Gastroesophageal sphincter (tissue), 4 donors: ENCODE data around the gene ARPC5L. TPM values are rescaled to one million over a fixed set of nuclear protein-coding genes. Genes with fewer than 3 reads are reported as not detected.

Source experiments
- ATAC-seq: fragments of 150-250 bp; one replicate; pipeline ENCODE4 v1.9.1; 2016; ENCODE audit warnings: mild to moderate bottlenecking, moderate library complexity
- H3K27ac ChIP-seq, 4 donors: fragments of 200-600 bp; sonication (generic) in 3 of 4; 1 replicate in 3 of 4; 2 replicates in 1 of 4; pipeline ENCODE4 v1.5.1; 2016 to 2019
- H3K27me3 ChIP-seq: fragments of 200-600 bp; sonication (generic); one replicate; pipeline ENCODE4 v1.5.1; 2019
- H3K36me3 ChIP-seq, 2 donors: fragments of 200-600 bp; sonication (generic); one replicate each; pipeline ENCODE4 v1.5.1; 2019; ENCODE audit warnings: control low read depth in 1 of 2
- H3K4me1 ChIP-seq, 3 donors: fragments of 200-600 bp; sonication (generic); 1 replicate in 2 of 3; 2 replicates in 1 of 3; pipeline ENCODE4 v1.5.1; 2016 to 2019; ENCODE audit warnings: control low read depth in 2 of 3
- H3K4me3 ChIP-seq, 2 donors: fragments of 200-600 bp; sonication (generic); one replicate each; pipeline ENCODE4 v1.5.1; 2019; ENCODE audit warnings: mild to moderate bottlenecking in 1 of 2, moderate library complexity in 1 of 2
- H3K9me3 ChIP-seq, 3 donors: fragments of 200-600 bp; sonication (generic); one replicate each; pipeline ENCODE4 v1.5.1; 2017 to 2019; ENCODE audit warnings: control low read depth in 2 of 3
- CTCF ChIP-seq, 4 experiments: fragments of 200-600 bp in 2 of 4; fragments of 450-650 bp in 2 of 4; sonication (generic) in 1 of 4; IDR thresholded peaks; one replicate each; pipeline ENCODE4 v1.5.1; 2017 to 2019; ENCODE audit warnings: antibody characterized with exemption in 4 of 4, mild to moderate bottlenecking in 2 of 4, moderate library complexity in 2 of 4
- EP300 ChIP-seq: sonication (generic); formaldehyde crosslinking; IDR thresholded peaks from one replicate; pipeline ENCODE4 v1.6.1; 2017; ENCODE audit warnings: antibody characterized with exemption, mild to moderate bottlenecking
- POLR2A ChIP-seq, 2 donors: fragments of 450-650 bp; IDR thresholded peaks; one replicate each; pipeline ENCODE4 v1.6.1; 2017; ENCODE audit warnings: antibody characterized with exemption in 2 of 2, mild to moderate bottlenecking in 2 of 2, moderate library complexity in 1 of 2
- POLR2AphosphoS5 ChIP-seq: sonication (generic); formaldehyde crosslinking; IDR thresholded peaks from one replicate; pipeline ENCODE4 v1.6.1; 2017; ENCODE audit warnings: antibody characterized with exemption
- WGBS, 2 donors: methylation state at CpG; one replicate each; pipeline ENCODE4 v1.1.5; 2018; ENCODE audit warnings: low coverage in 1 of 2; 5-methylcytosine and 5-hydroxymethylcytosine counted together
- total RNA-seq, 4 donors: library from RNA; depleted of rRNA; stranded (reverse); fragments of >200 nt; gene quantifications; one replicate each; pipeline ENCODE4 v1.1.0, GENCODE V29; 2016

Gene ARPC5L
- total RNA-seq, 4 donors from 2014 or later: 19.9 to 27.6 (median 20.3) TPM

- H3K27me3 ChIP-seq: no peaks in the 10 kb centered on the region
- WGBS, 2 donors: 45 to 60% methylated on average over 1 to 4 of the region's 16 CpGs
- TF ChIP-seq CTCF (IDR thresholded peaks at IDR 0.05): peak in 2 of 4 experiments; percentile 16 to 40
- TF ChIP-seq POLR2A (IDR thresholded peaks at IDR 0.05): no peak
- peak; percentile 9 for TF ChIP-seq POLR2AphosphoS5
- no peak for TF ChIP-seq EP300
- H3K4me3 ChIP-seq: no peak overlapping the region
- no peak overlapping the region for H3K27ac ChIP-seq
- H3K36me3 ChIP-seq: peaks cover 0 to 48% of the 10 kb centered on the region in 2 donors
- no peaks in the 10 kb centered on the region for H3K9me3 ChIP-seq
- peaks cover 0 to 54% (median 17%) of the 10 kb centered on the region in 3 donors for H3K4me1 ChIP-seq
- no peak for ATAC-seq
Observed at GRCh38 chr9:124855944-124856765, 5.8 kb upstream of the ARPC5L start.

- Histone ChIP-seq H3K36me3 (peaks cover 0 to 48% of the 10 kb centered on the region in 2 donors), H3K4me1 (peaks cover 0 to 49% (median 14%) of the 10 kb centered on the region in 3 donors), H3K27me3 (no peaks in the 10 kb centered on the region), H3K4me3 (no peak overlapping the region), H3K27ac (no peak overlapping the region), H3K9me3 (no peaks in the 10 kb centered on the region)
- ATAC-seq: no peak
- no peak for TF ChIP-seq POLR2AphosphoS5
- TF ChIP-seq POLR2A (IDR thresholded peaks at IDR 0.05): no peak
- TF ChIP-seq EP300: no peak
- no peak for TF ChIP-seq CTCF (IDR thresholded peaks at IDR 0.05)
- WGBS, 2 donors: no CpG with 5 or more reads among the region's 24 CpGs
Observed at GRCh38 chr9:124857533-124858162, 4.3 kb upstream of the ARPC5L start.

GRCh38 chr9:124858330-124859046 lies 3.4 kb upstream of the ARPC5L start:
- Histone ChIP-seq H3K4me1 (peaks cover 0 to 45% (median 13%) of the 10 kb centered on the region in 3 donors), H3K36me3 (peaks cover 0 to 48% of the 10 kb centered on the region in 2 donors), H3K4me3 (no peak overlapping the region), H3K27me3 (no peaks in the 10 kb centered on the region), H3K9me3 (no peaks in the 10 kb centered on the region), H3K27ac (no peak overlapping the region)
- TF ChIP-seq EP300: no peak
- no peak for TF ChIP-seq CTCF (IDR thresholded peaks at IDR 0.05)
- TF ChIP-seq POLR2A (IDR thresholded peaks at IDR 0.05): no peak
- TF ChIP-seq POLR2AphosphoS5: no peak
- no peak for ATAC-seq
- WGBS, 2 donors: 60% methylated on average over 1 of the region's 9 CpGs; no CpG with 5 or more reads in 1 of the 2 donors

- Histone ChIP-seq H3K27ac (peak overlapping the region in 2 of 4 donors; percentile 91 to 92), H3K4me3 (no peak overlapping the region)
Observed at GRCh38 chr9:124859803-124860581, 1.9 kb upstream of the ARPC5L start.

More at GRCh38 chr9:124859803-124860581, 1.9 kb upstream of the ARPC5L start:
- peaks cover 0 to 48% of the 10 kb centered on the region in 2 donors for H3K36me3 ChIP-seq
- no peak for ATAC-seq
- H3K9me3 ChIP-seq: no peaks in the 10 kb centered on the region
- WGBS, 2 donors: 33 to 63% methylated on average over 1 to 8 of the region's 10 CpGs
- peaks cover 0 to 41% (median 13%) of the 10 kb centered on the region in 3 donors for H3K4me1 ChIP-seq
- no peak for TF ChIP-seq EP300
- TF ChIP-seq POLR2A (IDR thresholded peaks at IDR 0.05): no peak
- no peak for TF ChIP-seq POLR2AphosphoS5
- no peak for TF ChIP-seq CTCF (IDR thresholded peaks at IDR 0.05)
- H3K27me3 ChIP-seq: no peaks in the 10 kb centered on the region
